ENCODE data around the gene KLHL13. TPM values are rescaled to one million over a fixed set of nuclear protein-coding genes. Genes with fewer than 3 reads are reported as not detected.

The KLHL13 gene
- total and polyA plus RNA-seq, 2 experiments from 2014 or later = 18.5 to 44.9 TPM

DNA sequence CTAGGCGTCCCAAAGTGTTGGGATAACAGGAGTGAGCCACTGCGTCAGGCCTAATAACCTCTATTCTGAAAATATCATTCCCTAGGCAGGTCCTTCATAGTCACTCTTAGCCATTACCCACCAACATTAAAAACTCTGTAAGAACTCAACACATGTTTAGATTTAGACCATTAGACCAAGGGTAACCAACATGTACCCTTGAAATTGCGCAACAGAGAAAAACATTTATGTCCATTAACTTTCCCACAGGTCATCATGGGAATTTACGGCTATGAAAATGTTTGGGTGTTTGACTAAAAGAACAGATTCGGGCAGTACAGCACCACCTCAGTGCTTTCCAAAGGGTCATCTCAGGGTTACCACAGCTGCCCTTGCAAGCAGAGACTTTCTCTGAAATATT, 7.5 kb downstream of the KLHL13 start:
- no peak overlapping the region for H3K4me2 ChIP-seq
- H3K4me1 ChIP-seq (ENCODE audit: insufficient read depth) = peaks cover 3% of the 10 kb centered on the region
- H2AFZ ChIP-seq = no peak overlapping the region
- no peak for DNase-seq (ENCODE audit: low spot score)
- H4K20me1 ChIP-seq (ENCODE audit: insufficient read depth, poor library complexity, severe bottlenecking) = no peaks in the 10 kb centered on the region
- no peak overlapping the region for H3K4me3 ChIP-seq
- H3K79me2 ChIP-seq = peaks cover 13% of the 10 kb centered on the region
- no peaks in the 10 kb centered on the region for H3K36me3 ChIP-seq (replicated peaks; ENCODE audit: insufficient read depth, low read depth)
- TF ChIP-seq EZH2 (IDR thresholded peaks at IDR 0.05; ENCODE audit: borderline replicate concordance) = no peak
- TF ChIP-seq EZH2phosphoT487 (IDR thresholded peaks at IDR 0.05; ENCODE audit: low read depth, severe bottlenecking, unreplicated experiment) = no peak
- TF ChIP-seq, protein P1, sequence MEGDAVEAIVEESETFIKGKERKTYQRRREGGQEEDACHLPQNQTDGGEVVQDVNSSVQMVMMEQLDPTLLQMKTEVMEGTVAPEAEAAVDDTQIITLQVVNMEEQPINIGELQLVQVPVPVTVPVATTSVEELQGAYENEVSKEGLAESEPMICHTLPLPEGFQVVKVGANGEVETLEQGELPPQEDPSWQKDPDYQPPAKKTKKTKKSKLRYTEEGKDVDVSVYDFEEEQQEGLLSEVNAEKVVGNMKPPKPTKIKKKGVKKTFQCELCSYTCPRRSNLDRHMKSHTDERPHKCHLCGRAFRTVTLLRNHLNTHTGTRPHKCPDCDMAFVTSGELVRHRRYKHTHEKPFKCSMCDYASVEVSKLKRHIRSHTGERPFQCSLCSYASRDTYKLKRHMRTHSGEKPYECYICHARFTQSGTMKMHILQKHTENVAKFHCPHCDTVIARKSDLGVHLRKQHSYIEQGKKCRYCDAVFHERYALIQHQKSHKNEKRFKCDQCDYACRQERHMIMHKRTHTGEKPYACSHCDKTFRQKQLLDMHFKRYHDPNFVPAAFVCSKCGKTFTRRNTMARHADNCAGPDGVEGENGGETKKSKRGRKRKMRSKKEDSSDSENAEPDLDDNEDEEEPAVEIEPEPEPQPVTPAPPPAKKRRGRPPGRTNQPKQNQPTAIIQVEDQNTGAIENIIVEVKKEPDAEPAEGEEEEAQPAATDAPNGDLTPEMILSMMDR (IDR thresholded peaks at IDR 0.05; ENCODE audit: poor library complexity) = no peak
- peaks cover 4% of the 10 kb centered on the region for H3K9me3 ChIP-seq (ENCODE audit: low read depth)
- H3K9me2 ChIP-seq (replicated peaks; ENCODE audit: insufficient read depth) = no peaks in the 10 kb centered on the region
- H3K27me3 ChIP-seq = no peaks in the 10 kb centered on the region
- no peak overlapping the region for H3K27ac ChIP-seq
- WGBS (ENCODE audit: low lambda C conversion rate, missing lambda C conversion rate) = 74% methylated on average over 5 of the region's 5 CpGs

DNA sequence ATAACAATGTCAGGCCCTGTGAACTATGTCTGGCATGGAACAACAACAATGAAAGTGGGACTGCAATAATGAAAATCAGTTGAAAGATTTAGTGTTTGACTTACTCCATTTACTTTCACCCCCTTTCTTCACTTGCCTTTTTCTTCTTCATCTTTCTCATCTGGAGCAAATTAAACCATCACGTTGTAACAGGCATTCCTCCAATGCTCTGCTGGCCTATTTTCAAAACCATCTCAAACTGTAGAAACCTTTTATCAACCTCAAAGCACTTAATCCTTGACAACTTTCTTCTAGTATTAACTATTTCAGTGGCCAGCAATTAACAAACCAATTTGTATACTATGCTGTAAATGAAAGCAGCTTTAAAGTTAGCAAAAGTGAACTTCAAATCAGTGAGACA, 8.3 kb downstream of the KLHL13 start:
- H3K9me2 ChIP-seq (replicated peaks; ENCODE audit: insufficient read depth) = no peaks in the 10 kb centered on the region
- peaks cover 4% of the 10 kb centered on the region for H3K9me3 ChIP-seq (ENCODE audit: low read depth)
- no peak overlapping the region for H2AFZ ChIP-seq
- H3K79me2 ChIP-seq = peaks cover 7% of the 10 kb centered on the region
- TF ChIP-seq EZH2phosphoT487 (IDR thresholded peaks at IDR 0.05; ENCODE audit: low read depth, severe bottlenecking, unreplicated experiment) = no peak
- TF ChIP-seq, protein P1 (IDR thresholded peaks at IDR 0.05; ENCODE audit: poor library complexity) = no peak
- TF ChIP-seq EZH2 (IDR thresholded peaks at IDR 0.05; ENCODE audit: borderline replicate concordance) = no peak
- H3K36me3 ChIP-seq (replicated peaks; ENCODE audit: insufficient read depth, low read depth) = no peaks in the 10 kb centered on the region
- H3K27ac ChIP-seq = no peak overlapping the region
- no peak for DNase-seq (ENCODE audit: low spot score)
- no peak overlapping the region for H3K4me2 ChIP-seq
- peaks cover 3% of the 10 kb centered on the region for H3K4me1 ChIP-seq (ENCODE audit: insufficient read depth)
- H3K4me3 ChIP-seq = no peak overlapping the region
- WGBS (ENCODE audit: low lambda C conversion rate, missing lambda C conversion rate) = 24% methylated on average over 1 of the region's 1 CpG
- no peaks in the 10 kb centered on the region for H3K27me3 ChIP-seq
- H4K20me1 ChIP-seq (ENCODE audit: insufficient read depth, poor library complexity, severe bottlenecking) = no peaks in the 10 kb centered on the region

DNA sequence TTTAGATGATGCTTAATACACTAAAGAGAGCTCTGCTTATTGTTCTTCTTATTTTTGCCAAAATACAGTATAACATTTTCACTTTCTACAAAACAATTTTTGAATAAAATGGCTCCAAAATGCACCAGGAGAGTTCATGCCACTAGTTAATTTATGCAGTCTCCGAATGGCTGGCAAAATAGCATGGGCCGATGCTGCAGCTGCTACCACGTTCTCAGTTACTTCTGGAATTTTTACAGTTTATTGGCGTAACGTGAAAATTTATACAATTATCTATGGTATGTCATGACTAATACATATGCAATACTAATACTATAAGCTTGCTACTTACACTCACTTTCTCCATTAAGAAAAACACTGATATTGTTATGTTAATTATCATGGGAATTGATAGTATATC, 16.5 kb downstream of the KLHL13 start:
- TF ChIP-seq EZH2phosphoT487 (IDR thresholded peaks at IDR 0.05; ENCODE audit: low read depth, severe bottlenecking, unreplicated experiment) (no peak), EZH2 (IDR thresholded peaks at IDR 0.05; ENCODE audit: borderline replicate concordance) (no peak)
- TF ChIP-seq, protein P1 (IDR thresholded peaks at IDR 0.05; ENCODE audit: poor library complexity) = no peak
- Histone ChIP-seq H3K4me2 (no peak overlapping the region), H3K27ac (no peak overlapping the region), H3K4me3 (no peak overlapping the region), H3K36me3 (replicated peaks; ENCODE audit: insufficient read depth, low read depth) (no peaks in the 10 kb centered on the region), H3K27me3 (no peaks in the 10 kb centered on the region), H3K4me1 (ENCODE audit: insufficient read depth) (no peaks in the 10 kb centered on the region), H3K9me3 (ENCODE audit: low read depth) (no peaks in the 10 kb centered on the region), H3K79me2 (no peaks in the 10 kb centered on the region), H2AFZ (no peak overlapping the region), H4K20me1 (ENCODE audit: insufficient read depth, poor library complexity, severe bottlenecking) (no peaks in the 10 kb centered on the region), H3K9me2 (replicated peaks; ENCODE audit: insufficient read depth) (no peaks in the 10 kb centered on the region)
- no peak for DNase-seq (ENCODE audit: low spot score)
- 80% methylated on average over 5 of the region's 5 CpGs for WGBS (ENCODE audit: low lambda C conversion rate, missing lambda C conversion rate)

DNA sequence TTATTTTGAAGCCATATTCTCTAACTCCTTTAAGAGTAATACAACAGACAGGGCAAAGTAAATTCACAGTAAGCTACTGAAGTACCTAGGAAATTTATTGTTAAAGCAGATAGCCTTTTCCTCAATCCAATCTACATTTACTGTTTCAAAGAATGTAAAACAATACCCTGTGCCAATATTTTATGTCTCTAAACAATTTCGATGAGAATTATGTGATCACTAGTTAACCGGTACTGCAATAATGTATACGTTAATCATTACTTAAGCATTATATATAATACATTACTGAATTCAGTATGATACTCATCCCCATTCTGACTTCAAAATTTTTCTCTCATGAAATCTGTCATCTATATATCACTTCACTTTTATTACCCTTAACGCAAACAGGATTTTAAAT, 28.5 kb downstream of the KLHL13 start:
- Histone ChIP-seq H3K27ac (no peak overlapping the region), H3K79me2 (no peaks in the 10 kb centered on the region), H3K4me3 (no peak overlapping the region), H3K4me2 (no peak overlapping the region), H3K36me3 (replicated peaks; ENCODE audit: insufficient read depth, low read depth) (no peaks in the 10 kb centered on the region), H3K27me3 (no peaks in the 10 kb centered on the region), H2AFZ (no peak overlapping the region), H3K4me1 (ENCODE audit: insufficient read depth) (no peaks in the 10 kb centered on the region), H3K9me3 (ENCODE audit: low read depth) (peaks cover 3% of the 10 kb centered on the region), H4K20me1 (ENCODE audit: insufficient read depth, poor library complexity, severe bottlenecking) (no peaks in the 10 kb centered on the region), H3K9me2 (replicated peaks; ENCODE audit: insufficient read depth) (no peaks in the 10 kb centered on the region)
- no peak for TF ChIP-seq EZH2phosphoT487 (IDR thresholded peaks at IDR 0.05; ENCODE audit: low read depth, severe bottlenecking, unreplicated experiment)
- TF ChIP-seq EZH2 (IDR thresholded peaks at IDR 0.05; ENCODE audit: borderline replicate concordance) = no peak
- TF ChIP-seq, protein P1 (IDR thresholded peaks at IDR 0.05; ENCODE audit: poor library complexity) = no peak
- 88% methylated on average over 4 of the region's 4 CpGs for WGBS (ENCODE audit: low lambda C conversion rate, missing lambda C conversion rate)
- DNase-seq (ENCODE audit: low spot score) = no peak
